NT2/D1 (cell line): ENCODE measurements around the gene UGGT2.

ENCODE experiments used
- SUZ12 ChIP-seq: IDR thresholded peaks from 2 replicates; pipeline ENCODE4 v1.6.1; 2011; ENCODE audit not compliant: insufficient read length, insufficient read depth; ENCODE audit errors: extremely low read depth
- YY1 ChIP-seq: IDR thresholded peaks from 2 replicates; pipeline ENCODE4 v1.6.1; 2011; ENCODE audit not compliant: insufficient read length, insufficient read depth

GRCh38 chr13:95906999-95907398 is 146.2 kb downstream of the UGGT2 start:
- TF ChIP-seq YY1 (no peak), SUZ12 (no peak)
